GM18499 (cell line): ENCODE results near the gene APOBR.
"Not testable (repeated sequence)": the region's sequence is repeated elsewhere in the genome, so short reads cannot be mapped to it uniquely, and the experiment has no call there.

Experiments
- ATAC-seq: cut with Tn5 transposase; IDR thresholded peaks from one replicate; pipeline ENCODE4 v1.9.1; 2021; ENCODE audit warnings: moderate number of reproducible peaks; ENCODE audit not compliant: insufficient read depth, unreplicated experiment

APOBR gene

GRCh38 chr16:28526201-28527099 is 32.0 kb downstream of the APOBR start:
- no peak for ATAC-seq

- not testable (repeated sequence) for ATAC-seq
Measured at GRCh38 chr16:28527100-28527785, 32.8 kb downstream of the APOBR start.

- no peak for ATAC-seq
Measured at GRCh38 chr16:28527985-28528384, 33.5 kb downstream of the APOBR start.

- no peak for ATAC-seq
Measured at GRCh38 chr16:28528463-28528867, 34.0 kb downstream of the APOBR start.

- ATAC-seq = no peak
Measured at GRCh38 chr16:28529124-28529523, 34.7 kb downstream of the APOBR start.

- ATAC-seq = no peak
Measured at GRCh38 chr16:28531777-28532744, 37.6 kb downstream of the APOBR start.

GRCh38 chr16:28532940-28533647 is 38.7 kb downstream of the APOBR start:
- ATAC-seq = no peak

- no peak for ATAC-seq
Measured at GRCh38 chr16:28534542-28535373, 40.3 kb downstream of the APOBR start.

GRCh38 chr16:28537076-28537475 is 42.6 kb downstream of the APOBR start:
- ATAC-seq = no peak

GRCh38 chr16:28537964-28538732 is 43.7 kb downstream of the APOBR start:
- no peak for ATAC-seq

- no peak for ATAC-seq
Measured at GRCh38 chr16:28538733-28539596, 44.5 kb downstream of the APOBR start, which contains the start of gene NUPR1. TSS of gene NUPR1 (minus strand) at chr16:28538974. CDS start at chr16:28538907, 67 bp downstream.

GRCh38 chr16:28540346-28540745 is 45.9 kb downstream of the APOBR start:
- no peak for ATAC-seq

- no peak for ATAC-seq
Measured at GRCh38 chr16:28542646-28543045, 48.2 kb downstream of the APOBR start.

GRCh38 chr16:28543072-28543471 is 48.6 kb downstream of the APOBR start:
- ATAC-seq = no peak

- no peak for ATAC-seq
Measured at GRCh38 chr16:28544998-28545397, 50.6 kb downstream of the APOBR start.

GRCh38 chr16:28545964-28546363 is 51.5 kb downstream of the APOBR start:
- not testable (repeated sequence) for ATAC-seq

GRCh38 chr16:28546626-28547025 is 52.2 kb downstream of the APOBR start:
- no peak for ATAC-seq
